Measurements from ENCODE around the gene PLEK2.

- no peak for TF ChIP-seq SPI1 (IDR thresholded peaks at IDR 0.05; ENCODE audit: borderline replicate concordance, low read depth)
- no peak for TF ChIP-seq CTCF (IDR thresholded peaks at IDR 0.05; ENCODE audit: insufficient read depth, low read length)
- TF ChIP-seq REST (IDR thresholded peaks at IDR 0.05; ENCODE audit: insufficient replicate concordance, low read depth) = no peak
- no peak for TF ChIP-seq POLR2AphosphoS5 (IDR thresholded peaks at IDR 0.05; ENCODE audit: low read depth)
Observed at GRCh38 chr14:67370830-67371229, 41.1 kb downstream of the PLEK2 start.
